ENCODE results near the gene GAREM2.

Gene GAREM2

DNA sequence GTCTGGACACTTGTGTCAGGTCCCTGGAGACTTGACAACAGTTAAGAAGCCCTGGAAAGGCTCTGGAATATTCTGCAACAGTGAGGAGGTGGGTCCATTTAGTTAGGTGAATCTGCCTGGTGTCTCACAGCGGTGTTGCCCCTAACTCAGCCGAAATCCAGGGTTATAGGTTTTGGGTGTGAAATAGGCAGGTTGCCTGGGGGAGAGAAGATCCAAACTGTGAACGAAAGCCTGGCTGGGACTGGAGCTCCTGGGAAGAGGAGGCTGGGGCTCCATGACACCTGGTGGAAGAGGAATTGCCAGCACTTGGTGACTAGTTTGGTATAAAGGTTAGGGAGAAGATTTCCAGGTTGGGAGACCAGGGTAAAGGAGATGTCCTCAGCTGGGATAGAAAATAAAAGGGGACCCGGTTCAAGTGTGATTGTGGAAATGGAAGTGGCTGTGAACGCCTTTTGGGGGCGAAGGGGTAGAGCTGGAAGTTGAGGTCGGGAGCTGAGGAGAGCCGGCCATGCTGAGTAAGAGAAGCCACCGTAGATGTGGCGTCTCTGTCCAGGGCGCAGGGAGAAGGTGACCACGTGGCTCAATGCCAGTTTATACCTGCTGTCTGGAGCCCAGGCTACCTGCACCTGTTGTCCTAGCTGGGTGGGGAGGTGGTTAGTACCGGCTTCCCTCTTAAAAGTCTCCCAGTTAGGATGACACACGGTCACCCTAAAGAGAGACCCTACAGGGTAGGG is 3.0 kb upstream of the GAREM2 start:
- no peak for DNase-seq (ENCODE audit: low read depth, low spot score)

DNA sequence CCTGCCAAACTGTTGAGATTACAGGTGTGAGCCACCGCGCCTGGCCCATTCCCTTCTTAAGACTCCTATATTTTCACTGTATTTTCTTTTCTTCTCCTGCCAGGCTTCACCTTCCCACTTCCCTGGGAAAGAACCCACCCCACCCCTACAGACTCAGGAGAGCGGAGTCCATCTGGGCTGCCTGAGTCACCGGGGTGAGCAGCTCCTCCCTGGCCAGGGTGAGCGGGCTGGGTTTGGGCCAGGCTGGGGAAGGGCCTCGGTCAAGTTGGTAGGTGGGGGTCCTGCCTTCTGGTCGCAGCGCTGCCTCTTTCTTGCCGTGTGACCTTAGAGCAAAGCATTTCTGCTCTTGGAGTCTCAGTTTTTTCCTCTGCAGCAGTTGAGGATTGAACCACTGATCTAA is 2.1 kb upstream of the GAREM2 start:
- DNase-seq (ENCODE audit: low read depth, low spot score): no peak

GRCh38 chr2:26172189-26172870 is 558 bp upstream of the GAREM2 start:
- DNase-seq (ENCODE audit: low read depth, low spot score): no peak

GRCh38 chr2:26173776-26174482 is 1.0 kb downstream of the GAREM2 start:
- DNase-seq (ENCODE audit: low read depth, low spot score): no peak

DNA sequence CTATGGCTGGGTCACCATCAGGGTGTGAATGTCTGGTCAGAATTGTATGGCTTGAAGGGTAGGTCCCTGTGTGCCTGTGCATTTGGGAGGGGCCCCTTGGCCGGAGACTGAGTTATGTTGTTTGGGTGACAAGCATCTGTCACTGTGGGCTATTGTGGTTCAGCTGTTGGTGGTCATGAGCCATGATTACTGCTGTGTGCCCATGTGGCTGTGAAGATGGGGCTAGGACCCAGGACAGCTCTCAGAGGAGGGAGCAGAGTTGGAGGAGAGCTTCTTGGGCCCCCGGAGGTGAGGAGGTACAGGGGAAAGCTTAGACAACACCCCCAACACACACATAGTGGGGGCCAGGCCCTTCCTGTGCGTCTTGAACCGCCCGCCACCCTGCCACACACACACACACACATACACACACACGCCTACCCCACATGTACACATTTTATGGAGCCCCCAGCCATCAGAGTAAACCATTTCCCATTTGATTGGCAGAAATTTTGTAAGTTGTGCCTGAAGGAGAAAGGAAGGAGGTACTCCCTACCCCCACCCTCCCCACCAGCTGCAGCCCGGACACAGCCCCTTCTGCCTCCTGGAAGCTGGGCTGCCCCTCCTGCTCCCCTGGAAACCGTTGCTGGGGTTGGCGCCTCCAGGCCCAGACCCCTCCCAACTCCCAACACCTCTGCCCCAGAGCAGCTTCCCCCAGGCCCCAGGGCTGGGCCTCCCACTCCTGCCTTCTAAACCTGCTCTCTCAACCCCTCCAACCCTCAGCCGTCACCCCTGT is 2.0 kb downstream of the GAREM2 start:
- no peak for DNase-seq (ENCODE audit: low read depth, low spot score)

GRCh38 chr2:26175466-26176278 is 2.8 kb downstream of the GAREM2 start:
- DNase-seq (ENCODE audit: low read depth, low spot score): no peak

DNA sequence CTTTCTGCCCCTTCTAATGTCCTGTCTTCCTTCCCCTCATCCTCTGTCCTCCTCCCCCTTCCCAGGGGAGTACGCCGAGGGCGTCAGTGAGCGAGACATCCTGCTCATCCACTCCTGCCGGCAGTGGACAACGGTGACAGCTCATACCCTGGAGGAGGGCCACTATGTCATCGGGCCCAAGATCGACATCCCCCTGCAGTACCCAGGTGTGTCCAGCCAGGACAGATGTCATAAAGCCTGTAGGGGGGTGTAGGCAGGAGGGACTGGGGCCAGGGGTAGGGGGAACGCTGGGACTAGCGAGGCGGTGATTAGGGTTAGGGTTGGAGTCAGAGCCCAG is 3.4 kb downstream of the GAREM2 start:
- no peak for DNase-seq (ENCODE audit: low read depth, low spot score)

- DNase-seq (ENCODE audit: low read depth, low spot score): no peak
Observed at GRCh38 chr2:26177122-26177521, 4.2 kb downstream of the GAREM2 start.

DNA sequence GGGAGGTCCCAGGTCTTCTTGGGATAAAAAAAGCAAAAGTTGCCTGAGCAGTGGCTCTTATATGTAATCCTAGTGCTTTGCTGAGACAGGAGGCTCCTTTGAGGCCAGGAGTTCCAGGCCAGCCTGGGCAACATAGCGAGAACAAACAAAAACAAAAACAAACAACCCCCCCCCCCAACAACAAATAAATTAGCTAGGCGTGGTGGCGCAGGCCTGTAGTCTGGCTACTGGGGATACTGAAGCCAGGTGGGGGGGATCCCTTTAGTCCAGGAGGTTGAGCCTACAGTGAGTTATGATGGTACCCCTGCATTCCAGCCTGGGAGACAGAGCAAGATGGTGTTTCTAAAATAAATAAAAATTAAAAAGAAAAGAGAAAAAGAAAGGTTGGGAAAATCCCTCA is 5.4 kb downstream of the GAREM2 start:
- no peak for DNase-seq (ENCODE audit: low read depth, low spot score)

GRCh38 chr2:26178746-26179436 is 6.0 kb downstream of the GAREM2 start:
- DNase-seq (ENCODE audit: low read depth, low spot score): no peak

GRCh38 chr2:26179446-26179913 is 6.6 kb downstream of the GAREM2 start:
- no peak for DNase-seq (ENCODE audit: low read depth, low spot score)

DNA sequence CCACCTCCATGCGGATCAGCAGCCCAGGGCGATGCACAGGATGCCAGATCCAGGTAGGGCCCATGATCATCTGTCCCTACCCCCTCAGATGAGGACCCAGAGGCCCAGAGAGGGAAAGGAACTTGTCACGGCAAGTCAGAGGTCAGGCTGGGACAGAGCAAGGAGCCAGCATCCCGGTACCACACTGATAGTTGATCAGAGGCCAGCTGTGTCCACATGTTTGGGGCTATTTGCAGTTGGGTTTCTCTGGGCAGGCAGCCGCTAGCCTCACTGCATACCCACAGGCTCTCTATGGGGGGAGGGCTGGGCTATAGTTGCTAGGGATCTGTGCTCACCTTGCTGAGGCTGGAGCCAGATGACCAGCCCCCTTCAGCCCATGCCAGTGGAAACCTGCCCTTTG is 9.6 kb downstream of the GAREM2 start:
- no peak for DNase-seq (ENCODE audit: low read depth, low spot score)

- DNase-seq (ENCODE audit: low read depth, low spot score): no peak
Observed at GRCh38 chr2:26182887-26183630, 10.2 kb downstream of the GAREM2 start.

DNA sequence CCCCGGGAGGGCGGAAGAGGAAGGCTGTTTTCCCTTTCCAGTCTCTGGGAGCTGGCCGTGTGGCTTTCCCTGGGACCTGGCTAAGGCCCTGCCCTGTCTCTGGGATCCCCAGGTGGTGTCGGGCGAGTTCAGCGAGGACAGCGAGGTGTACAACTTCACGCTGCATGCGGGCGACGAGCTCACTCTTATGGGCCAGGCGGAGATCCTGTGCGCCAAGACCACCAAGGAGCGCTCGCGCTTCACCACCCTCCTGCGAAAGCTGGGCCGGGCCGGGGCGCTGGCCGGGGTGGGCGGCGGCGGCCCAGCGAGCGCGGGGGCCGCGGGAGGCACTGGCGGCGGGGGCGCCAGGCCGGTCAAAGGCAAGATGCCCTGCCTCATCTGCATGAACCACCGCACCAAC is 11.2 kb downstream of the GAREM2 start:
- DNase-seq (ENCODE audit: low read depth, low spot score): no peak

- peak; percentile 40 for DNase-seq (ENCODE audit: low read depth, low spot score)
Observed at GRCh38 chr2:26184555-26185303, 11.8 kb downstream of the GAREM2 start.

GRCh38 chr2:26185304-26185928 is 12.5 kb downstream of the GAREM2 start:
- DNase-seq (ENCODE audit: low read depth, low spot score): no peak

DNA sequence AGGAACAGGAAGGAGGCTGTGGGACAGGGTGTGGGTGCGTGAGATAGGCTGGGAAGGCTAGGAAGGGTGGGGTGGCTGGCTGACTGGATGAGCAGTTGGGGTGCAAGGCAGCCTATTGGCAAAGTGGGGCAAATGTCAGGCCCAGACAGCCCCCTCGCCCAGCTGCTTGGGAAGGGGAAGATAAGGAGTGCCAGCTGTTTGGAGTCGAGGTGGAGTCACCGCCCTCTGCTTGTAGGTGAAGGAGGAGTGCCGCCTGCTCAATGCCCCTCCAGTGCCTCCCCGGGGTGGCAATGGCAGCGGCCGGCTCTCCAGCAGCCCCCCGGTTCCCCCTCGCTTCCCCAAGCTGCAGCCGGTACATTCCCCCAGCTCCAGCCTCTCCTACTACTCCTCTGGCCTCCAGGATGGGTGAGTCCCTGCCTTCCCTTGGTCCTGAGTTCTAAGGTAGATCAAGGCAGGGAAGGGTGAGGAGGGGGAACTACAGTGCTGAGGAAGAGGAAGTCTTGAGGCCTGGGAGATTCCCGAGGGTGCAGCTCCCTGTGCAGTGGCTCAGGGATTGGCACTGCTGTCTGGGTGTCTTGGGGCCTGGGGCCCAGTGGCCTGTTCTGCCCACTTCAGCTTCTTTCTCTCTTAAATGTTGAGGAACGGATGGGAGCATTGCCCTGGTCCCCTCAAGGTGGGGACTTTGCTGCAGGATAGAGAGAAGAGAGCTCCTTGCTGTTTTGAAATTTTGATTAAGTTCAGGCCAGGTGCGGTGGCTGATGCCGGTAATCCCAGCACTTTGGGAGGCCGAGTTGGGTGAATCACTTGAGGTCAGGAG is 13.3 kb downstream of the GAREM2 start:
- no peak for DNase-seq (ENCODE audit: low read depth, low spot score)

DNA sequence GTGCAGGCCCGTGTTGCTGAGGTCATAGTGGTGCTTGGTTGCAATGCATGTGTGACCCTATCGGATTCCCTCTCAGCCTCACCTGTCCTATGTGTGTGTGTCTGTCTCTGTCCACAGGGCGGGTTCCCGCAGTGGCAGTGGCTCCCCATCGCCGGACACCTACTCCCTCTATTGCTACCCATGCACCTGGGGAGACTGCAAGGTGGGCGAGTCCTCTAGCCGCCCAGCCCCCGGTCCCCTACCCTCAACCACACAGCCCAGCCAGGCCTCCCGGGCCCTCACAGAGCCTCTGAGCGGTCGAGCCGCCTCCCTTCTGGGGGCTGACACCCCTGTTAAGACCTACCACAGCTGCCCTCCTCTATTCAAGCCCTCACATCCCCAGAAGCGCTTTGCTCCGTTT is 14.2 kb downstream of the GAREM2 start:
- no peak for DNase-seq (ENCODE audit: low read depth, low spot score)

Measured in brain pericyte (primary cell).